Activated CD4-positive, CD25-positive, alpha-beta regulatory T cell (primary cell): ENCODE data around the gene OTOF.

ENCODE experiments used
- DNase-seq, 4 experiments: peaks; one replicate each; lab custom pipeline; 2025; lab: John Stamatoyannopoulos, UW

The OTOF gene

DNA sequence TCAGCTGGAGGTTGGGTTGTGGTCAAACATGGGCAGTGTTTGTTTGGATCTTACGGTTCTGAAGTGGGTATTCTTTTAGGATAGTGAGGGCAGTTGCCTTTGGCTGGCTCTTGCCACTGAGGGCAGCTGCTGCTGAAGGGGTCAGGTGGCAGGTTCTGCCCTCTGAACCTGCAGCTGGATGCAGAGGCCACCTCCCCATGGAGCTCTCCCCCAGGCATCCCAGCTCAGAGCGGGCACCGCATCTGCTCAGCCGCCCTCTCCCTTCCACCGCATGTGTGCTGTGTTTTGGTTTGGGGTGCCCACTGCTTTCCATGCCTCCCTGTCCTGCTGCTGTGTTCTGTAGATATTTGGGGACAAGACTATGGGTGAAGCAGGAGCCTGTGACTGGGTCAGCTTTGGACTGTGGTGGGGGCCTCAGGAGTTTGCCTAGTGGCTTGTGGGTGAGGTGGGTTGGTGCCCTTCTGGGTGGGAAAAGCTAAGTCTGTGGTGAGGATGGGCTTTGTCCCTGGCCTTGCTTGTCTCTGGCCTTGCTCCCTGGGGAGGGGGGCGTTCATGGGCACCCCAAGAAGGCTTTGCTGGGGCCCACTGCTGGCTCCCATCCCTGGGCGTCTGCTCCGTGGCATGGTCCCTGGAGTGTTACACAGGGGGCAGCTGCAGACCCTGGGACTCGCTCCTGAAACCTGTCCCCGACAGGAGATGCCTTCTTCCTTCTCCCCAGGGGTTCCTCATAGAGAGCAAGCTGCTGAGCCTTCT lies 28.5 kb downstream of the OTOF start:
- no peak for DNase-seq

DNA sequence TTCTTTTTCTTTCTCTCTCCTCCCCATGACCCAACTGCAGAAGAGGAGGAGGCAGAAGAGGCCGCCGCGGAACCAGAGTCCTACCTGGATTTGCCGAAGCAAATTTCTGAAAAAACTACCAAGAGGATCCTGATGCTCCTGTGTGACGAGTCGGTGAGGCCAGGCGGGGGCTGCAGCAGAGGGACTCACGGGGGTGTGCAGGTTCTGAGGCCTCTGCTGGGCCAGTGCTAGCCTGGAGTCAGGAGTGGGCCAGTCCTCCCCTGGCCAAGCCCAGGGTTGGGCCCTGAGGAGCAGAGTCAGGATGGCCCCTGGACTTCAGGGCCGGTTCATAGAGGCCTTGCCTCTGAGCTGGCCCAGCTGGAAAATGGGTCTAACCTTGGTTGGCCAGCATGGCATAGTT lies 29.3 kb downstream of the OTOF start:
- no peak for DNase-seq

DNA sequence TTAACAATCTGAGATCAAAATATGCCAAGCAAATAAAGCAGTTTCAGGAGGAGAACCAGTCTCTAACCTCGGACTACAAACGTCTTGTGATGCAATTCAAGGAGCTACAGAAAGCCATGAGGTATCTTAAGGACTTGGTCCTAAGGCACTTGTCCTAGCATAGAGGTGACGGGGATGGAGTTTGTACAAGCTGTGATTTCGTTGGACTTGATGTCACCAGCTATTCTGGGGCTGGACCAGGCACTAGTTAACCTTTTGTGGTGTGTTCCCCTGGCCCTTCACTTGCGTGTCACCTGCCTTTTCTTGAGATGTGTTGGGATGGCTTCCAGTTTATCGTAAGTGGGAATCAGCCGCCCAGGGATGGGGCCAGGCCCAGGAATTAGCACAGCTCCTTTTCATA lies 33.7 kb downstream of the OTOF start:
- no peak for DNase-seq

DNA sequence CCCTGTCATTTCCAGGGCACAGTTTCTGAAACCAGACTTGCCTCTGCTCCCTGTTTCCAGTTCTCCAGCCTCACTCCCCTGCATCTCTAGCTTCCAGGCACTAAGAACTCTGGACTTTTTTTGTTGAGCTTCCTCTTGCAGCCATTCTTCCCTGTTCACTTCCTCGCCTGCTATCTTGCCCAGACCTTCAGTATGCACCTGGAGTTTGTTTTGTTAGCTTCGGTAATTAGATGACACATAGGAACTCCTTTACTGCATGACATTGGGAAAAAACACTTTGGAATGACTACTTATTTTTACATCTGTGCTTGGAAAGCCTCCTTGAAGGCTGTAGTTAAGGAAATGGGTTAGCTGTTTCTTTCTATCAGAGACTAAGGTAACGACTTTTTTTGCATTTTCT lies 35.2 kb downstream of the OTOF start:
- DNase-seq = no peak

DNA sequence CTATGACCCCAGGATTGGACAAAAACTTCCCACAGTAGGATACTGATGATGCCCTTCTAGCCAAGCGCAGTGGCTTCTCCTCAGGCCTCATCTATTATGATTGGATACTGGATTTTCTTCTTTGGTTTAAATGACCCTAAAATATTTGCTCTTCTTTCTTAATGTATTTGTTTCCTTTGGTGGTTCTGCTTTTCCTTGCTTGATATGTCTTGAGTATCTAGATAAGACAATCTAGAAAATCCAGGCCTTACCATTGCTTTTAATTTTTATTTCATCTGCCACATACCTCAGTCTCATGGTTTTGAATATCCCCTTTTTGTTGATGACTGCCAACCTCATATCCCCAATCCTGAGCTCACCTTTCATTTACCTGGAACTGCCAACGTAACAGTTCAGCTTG lies 35.6 kb downstream of the OTOF start:
- no peak for DNase-seq

DNA sequence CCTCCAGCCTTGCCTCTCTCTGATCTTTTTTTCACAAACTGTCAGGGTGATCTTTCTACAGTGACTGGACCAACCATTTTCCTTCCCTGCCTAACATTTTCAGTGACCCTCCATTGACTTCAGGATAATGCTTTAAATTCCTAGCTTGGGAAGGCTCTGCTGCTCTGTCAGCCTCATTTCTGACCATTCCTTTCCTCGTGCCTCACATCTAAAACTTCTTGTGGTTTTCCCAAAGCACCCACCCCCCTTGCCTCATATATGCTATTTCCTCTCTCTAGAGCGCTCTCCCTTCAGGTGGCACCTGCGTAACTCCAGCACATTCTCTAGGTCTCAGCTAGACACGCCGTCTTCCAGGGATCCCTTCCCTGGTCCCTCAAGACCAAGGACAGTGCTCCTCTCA lies 39.0 kb downstream of the OTOF start:
- no peak for DNase-seq

DNA sequence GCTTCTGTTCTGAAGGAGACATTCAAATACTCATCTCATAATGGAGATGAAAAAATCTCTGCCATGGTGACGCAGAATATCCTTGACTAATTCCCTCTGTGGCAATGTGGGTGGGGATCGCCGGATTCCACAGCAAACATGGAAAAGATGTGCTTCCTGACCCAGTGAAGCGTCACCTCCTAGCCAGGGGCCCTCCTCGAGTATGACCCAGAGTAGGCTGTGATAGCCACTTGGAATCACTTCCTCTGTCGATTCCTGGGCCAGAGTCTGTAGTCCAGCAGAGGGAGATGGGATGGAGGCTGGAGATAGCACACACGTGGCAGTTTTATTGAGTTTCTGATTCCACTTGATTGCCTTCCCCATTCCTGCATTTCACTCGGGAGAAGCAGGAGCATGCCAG lies 39.4 kb downstream of the OTOF start:
- no peak for DNase-seq

DNA sequence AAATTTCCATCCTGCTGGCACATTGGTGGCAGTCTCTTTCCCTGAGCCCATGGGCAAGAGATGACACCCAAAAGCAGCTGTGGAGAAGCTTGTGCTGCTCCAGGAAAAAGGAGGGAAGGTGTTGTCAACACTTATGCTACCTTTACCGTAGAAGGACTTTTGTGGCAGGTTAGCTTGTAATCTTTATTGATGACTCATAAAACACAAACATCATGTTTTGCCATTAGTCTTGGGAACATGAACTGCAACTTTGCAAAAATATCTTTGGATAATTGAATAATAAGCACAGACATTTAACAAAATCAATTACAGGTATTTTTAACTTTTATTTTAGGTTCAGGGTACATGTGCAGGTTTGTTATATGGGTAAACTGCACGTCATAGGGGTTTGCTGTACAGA lies 42.8 kb downstream of the OTOF start:
- no peak for DNase-seq

DNA sequence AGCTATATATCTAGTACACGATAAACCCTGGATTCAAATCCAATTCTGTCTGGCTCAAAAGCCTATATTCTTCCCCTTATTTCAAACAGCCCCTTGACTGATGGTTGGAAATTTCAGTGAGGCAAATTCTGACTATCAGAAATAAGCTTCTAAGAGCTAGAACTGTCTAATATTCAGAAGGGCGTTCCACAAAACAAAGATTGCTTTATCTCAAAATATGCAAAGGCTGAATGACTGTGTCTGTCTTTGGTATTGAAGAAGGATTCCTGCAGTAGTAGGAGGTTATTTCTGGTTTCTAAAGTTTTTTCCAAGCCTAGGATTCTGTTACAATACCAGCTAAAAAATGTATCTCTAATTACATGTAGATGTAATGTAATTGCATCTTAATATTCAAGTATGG lies 45.1 kb downstream of the OTOF start:
- DNase-seq = no peak

DNA sequence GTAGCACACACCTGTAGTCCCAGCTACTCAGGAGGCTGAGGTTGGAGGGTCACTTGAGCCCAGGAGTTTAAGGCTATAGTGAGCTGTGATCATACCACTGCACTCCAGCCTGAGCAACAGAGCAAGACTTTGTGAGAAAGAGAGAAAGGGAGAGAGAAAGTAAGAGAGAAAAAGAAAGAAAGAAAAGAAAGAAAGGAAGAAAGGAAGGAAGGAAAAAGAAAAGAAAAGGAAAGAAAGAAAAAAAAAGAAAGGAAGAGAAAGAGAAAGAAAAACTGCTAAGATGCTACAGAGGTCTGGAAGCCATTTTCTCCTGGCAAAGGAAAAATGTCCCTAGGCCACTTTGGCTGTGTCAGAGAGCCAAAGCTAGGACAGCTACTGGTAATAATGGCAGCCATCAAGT lies 45.6 kb downstream of the OTOF start:
- no peak for DNase-seq

DNA sequence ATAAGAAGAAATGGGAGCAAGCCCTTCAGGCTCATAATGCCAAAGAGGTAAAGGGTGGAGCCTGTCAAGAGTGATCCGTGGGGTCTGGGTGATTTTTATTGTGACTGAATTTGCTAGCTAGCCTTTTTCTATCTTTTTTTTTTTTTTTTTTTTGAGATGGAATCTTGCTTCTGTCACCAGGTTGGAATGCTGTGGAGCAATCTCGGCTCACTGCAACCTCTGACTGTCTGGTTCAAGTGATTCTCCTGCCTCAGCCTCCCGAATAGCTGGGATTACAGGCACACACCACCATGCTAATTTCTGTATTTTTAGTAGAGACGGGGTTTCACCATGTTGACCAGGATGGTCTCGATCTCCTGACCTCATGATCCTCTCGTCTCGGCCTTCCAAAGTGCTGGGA lies 47.1 kb downstream of the OTOF start:
- DNase-seq = no peak

DNA sequence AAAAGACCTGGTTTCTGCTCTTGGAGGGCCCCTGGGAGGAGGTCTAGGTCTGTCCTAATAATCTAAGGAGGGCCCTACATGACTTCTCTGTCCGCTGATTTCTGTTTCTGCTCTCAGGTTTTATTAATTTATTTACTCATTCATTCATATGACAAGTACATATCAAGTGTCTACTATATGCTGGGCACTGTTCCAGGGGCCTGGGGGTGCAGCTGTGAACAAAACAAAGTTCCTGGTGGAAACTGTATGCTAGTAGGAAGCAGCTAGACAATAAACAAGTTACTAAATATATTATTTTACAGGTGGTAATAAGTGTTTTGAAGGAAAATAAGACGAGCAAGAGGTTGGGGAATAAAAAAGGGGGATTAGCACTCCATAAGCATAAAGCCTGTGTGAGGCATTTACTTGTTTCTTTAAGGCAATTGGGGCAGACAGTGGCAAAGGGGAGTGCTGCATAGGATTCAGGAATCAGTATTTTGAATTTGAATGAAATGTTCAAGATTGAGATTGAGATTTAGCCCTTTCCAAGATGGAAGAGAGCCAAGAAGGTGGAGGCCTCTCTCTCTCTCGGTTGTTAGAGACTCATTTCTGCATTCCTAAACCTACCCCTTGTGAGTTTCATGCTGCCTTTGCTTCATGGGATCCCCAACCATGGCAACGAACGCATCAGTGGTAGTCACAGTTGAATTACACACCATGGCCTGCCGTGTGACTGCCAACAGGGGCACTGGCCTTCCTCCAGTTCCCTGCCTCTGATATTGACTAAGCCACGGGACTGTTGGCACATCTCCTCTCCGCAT lies 47.9 kb downstream of the OTOF start:
- no peak for DNase-seq

DNA sequence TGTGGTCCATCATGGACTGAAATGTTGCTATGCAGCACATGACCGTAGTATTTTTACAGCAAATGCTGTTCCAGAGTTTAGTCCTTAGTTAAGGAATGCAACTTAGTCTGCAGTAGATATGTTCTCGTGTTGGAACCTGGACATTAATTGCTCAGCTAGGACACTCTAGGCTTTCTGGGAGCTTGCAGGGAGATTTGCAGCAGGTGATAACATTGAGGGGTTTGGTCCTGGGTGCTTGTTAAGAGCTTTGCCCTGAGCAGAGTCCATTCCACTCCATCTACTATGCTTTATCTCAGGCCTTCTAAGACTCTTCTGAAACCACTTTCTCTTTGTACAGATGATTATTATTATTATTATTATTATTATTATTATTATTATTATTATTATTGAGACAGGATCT lies 49.1 kb downstream of the OTOF start:
- no peak for DNase-seq

DNA sequence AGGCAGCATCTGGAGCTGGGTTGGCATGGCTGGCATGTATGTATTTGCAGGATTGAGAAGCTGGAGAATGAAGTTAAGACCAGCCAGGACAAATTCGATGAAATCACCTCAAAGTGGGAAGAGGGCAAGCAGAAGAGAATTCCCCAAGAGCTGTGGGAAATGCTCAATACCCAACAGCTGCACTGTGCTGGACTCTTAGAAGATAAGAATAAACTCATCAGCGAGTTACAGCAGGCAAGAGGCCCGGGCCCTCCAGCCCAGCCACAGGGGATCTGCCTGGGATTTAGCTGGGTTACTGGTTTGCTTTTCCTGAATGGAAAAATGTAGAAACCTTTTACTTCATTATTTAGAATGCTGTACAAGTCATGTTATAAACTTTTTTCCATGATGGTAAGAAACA lies 53.7 kb downstream of the OTOF start:
- no peak for DNase-seq

DNA sequence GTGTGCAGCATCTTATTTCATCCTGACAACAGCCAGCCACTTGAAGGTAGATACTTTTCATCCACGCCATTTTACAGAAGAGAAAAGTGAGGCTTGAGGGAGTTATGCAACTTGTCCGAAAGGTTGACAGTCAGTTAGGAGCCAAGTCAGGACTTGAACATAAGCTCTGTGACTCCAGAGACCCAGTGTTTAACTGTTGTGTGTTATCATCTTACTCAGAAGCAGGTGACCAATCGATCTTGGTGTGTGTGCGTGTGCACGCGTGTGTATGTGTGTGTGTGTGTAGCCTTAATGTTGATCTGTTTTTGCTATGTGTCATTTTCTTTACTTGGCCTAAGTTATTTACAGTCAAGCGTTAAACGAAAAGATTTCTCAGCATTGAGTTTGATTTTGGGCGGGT lies 54.2 kb downstream of the OTOF start:
- DNase-seq = no peak

DNA sequence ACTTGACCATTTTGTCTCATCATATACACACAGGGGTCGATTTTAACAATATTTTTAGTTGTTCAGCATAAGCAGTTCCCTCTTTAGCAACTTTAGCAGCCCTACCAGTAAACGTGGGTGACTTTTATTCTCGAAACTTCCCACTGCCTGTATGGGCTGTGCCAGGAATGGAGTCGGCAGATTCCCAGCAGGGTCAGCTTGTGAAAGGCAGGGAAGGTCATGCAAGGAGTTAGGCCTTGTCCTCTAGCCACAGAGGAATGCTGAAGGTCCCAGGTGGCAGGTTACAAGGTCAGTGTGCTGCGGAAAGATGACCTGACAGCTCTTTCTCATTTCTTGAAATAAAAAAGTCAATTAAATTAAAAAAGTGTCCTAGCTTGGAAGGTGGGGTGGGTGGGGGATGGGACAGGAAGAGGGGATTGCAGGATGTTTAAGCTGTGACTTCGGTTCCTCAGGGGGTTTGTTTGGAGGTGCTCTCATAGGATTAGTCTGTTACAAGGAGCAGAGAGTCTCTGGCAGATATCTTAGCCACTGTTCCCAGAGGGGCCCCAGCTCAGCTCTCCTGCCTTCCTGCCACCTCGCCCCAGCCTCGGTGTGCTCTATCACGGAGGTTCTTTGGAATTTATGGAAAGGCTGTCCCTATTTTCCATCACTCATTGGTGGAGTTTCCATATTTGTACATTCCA lies 54.8 kb downstream of the OTOF start:
- no peak for DNase-seq

DNA sequence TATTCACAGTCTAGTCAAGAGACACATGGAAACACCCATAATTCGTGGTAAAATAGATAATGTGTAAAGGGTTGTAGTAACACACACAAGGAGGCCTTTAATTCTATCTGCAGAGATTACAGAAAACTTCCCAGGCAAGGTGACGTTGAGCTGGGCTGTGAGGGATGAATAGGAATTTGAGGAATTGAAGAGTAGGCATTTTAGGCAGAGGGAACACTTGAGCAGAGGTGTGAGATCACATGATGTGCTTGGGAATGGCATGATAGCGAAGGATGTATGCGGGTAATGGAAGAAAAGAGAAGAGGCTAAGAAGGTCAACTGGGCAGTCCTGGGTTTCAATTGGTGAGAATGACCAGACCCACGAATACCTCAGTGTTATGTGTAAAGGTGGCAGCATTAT lies 56.0 kb downstream of the OTOF start:
- no peak for DNase-seq

DNA sequence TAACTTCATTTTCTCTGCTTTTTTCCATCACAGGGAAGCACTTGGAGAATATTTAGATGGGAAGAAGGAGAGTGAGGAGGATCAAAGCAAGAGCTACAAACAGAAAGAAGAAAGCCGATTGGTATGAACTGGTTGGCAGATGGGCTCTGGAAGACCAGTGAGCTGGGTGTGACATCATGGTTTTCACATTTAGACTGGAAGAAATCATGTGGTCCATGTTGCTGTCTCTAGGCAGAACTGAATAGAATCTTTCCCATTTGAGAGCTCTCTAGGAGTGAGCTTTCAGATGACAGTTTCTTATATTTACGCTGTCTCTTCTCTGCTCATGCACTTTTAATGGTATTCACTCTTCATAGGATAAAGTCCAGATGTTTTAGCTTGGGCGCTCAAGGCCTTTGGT lies 63.6 kb downstream of the OTOF start:
- no peak for DNase-seq

DNA sequence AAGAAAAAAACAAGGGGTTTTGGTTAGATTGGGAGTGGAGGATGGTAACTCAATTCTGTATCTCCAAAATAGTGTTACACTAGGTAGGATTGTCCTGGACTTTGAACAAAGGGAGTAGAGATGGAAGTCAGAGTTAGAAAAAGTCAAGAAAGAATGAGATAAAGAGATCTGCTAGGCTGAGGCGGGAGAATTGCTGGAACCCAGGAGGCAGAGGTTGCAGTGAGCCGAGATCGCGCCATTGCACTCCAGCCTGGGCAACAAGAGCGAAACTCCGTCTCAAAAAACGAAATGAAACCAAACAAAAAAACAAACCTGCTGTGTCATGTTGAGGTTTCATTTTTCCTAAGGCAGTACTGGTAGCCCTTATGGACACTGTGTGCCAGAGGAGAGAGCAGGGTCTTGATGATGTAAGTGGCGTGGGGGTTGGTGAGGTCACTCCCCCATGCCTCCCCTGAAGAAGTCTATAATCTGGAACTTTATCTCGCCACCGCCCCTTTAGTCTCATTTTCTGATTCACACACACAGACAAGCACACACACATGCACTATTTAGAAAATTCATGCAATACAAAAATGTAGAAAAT lies 65.7 kb downstream of the OTOF start:
- DNase-seq = no peak

DNA sequence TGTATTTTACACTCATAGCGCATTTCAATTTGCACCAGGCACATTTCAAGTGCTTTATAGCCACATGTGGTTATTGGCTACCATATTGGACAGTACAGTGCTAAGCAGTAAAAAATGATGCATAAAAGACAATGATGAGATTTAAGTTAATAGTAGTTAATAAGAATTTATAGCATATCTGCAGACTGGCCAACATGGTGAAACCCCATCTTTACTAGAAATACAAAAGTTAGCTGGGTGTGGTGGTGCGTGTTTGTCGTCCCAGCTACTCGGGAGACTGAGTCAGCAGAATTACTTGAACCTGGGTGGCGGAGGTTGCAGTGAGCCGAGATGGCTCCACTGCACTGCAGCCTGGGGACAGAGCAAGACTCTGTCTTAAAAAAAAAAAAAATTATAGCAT lies 66.5 kb downstream of the OTOF start:
- no peak for DNase-seq

DNA sequence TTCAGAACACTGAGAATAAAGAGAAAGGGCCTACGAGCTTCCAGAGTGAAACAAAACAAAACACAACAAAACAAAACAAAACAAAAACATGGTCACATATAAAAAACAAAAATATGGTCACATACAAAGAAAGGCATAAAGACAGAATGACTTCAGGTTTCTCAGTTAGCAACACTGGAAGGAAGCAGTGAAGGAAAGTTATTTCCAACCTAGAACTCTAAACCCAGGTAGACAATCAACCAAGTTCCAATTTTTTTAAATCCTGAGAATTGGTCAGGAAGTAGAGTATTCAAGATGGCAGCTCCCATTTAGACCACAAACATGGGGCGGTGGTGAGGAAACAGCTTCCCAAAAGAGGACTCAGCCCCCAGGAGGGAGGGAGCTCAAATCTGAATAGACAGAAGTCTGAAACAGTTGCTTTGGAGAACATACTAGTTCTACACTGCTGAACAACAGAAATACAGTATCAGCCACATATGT lies 67.1 kb downstream of the OTOF start:
- DNase-seq = no peak

DNA sequence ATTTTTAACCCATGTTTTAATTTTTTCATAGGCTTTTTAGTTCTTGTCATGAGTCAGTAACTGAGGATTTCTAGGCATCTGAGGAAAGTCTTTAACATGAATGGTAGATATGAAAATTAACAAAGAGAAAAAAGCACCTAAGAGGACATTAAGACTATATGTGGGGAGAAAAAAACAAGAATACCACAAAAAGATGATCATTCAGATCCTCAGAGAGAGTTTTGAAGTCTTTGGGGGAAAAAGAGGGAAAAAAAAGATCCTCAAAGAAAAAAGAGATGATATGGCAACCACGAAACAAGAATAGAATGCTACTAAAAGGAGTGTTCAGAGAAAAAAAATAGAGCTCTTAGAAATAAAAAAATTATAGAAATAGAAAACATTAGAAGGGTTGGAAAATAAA lies 68.1 kb downstream of the OTOF start:
- no peak for DNase-seq

DNA sequence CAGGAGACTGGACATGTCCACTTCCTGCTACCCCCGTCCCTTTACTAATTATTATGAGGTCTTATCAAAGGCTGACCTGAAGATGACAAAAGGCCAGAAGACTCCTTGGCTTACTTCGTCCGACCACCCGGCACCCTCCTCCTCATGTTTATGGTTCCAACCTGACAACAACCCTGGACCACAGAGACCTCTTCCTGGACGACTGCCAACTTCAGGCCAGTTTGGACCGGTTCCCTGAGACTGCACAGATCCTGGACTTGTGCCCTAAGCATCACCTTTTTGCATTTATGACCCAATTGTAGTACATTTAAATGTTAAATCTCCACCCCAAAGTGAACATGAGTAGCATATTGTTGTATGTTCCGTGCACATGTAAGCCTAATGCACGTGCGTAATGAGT lies 70.4 kb downstream of the OTOF start:
- DNase-seq = no peak
